KOPT-K1 (cell line): ENCODE data around the gene ZNF281.
"Not testable (repeated sequence)": the region's sequence is repeated elsewhere in the genome, so short reads cannot be mapped to it uniquely, and the experiment has no call there.

Source experiments
- H3K27ac ChIP-seq: fragments of 200-600 bp; sonication (generic); 2 replicates; pipeline ENCODE4 v1.5.1; 2016; ENCODE audit warnings: antibody characterized with exemption, mild to moderate bottlenecking, low read depth, low read length; ENCODE audit not compliant: poor library complexity, severe bottlenecking
- H3K36me3 ChIP-seq: fragments of 200-600 bp; sonication (generic); 2 replicates; pipeline ENCODE4 v1.5.1; 2017; ENCODE audit warnings: antibody characterized with exemption, mild to moderate bottlenecking, low read length, moderate library complexity; ENCODE audit not compliant: insufficient read depth
- H3K9me3 ChIP-seq: fragments of 200-600 bp; sonication (generic); 2 replicates; pipeline ENCODE4 v1.5.1; 2017; ENCODE audit warnings: antibody characterized with exemption, low read length, mild to moderate bottlenecking; ENCODE audit not compliant: insufficient read depth, poor library complexity, severe bottlenecking

The ZNF281 gene

GRCh38 chr1:200367841-200368534, 41.8 kb downstream of the ZNF281 start:
- no peak overlapping the region for H3K27ac ChIP-seq
- H3K9me3 ChIP-seq = no peaks in the 10 kb centered on the region
- H3K36me3 ChIP-seq = no peaks in the 10 kb centered on the region

GRCh38 chr1:200366577-200367253, 43.1 kb downstream of the ZNF281 start:
- Histone ChIP-seq H3K9me3 (no peaks in the 10 kb centered on the region), H3K27ac (no peak overlapping the region), H3K36me3 (no peaks in the 10 kb centered on the region)

- Histone ChIP-seq H3K27ac (no peak overlapping the region), H3K9me3 (no peaks in the 10 kb centered on the region), H3K36me3 (no peaks in the 10 kb centered on the region)
These were observed 43.9 kb downstream of the ZNF281 start for GRCh38 chr1:200365897-200366426.

- H3K9me3 ChIP-seq = no peaks in the 10 kb centered on the region
- no peaks in the 10 kb centered on the region for H3K36me3 ChIP-seq
- no peak overlapping the region for H3K27ac ChIP-seq
These were observed 45.0 kb downstream of the ZNF281 start for GRCh38 chr1:200364831-200365230.

GRCh38 chr1:200364091-200364759, 45.6 kb downstream of the ZNF281 start:
- H3K36me3 ChIP-seq = no peaks in the 10 kb centered on the region
- H3K27ac ChIP-seq = no peak overlapping the region
- no peaks in the 10 kb centered on the region for H3K9me3 ChIP-seq

GRCh38 chr1:200363264-200363933, 46.4 kb downstream of the ZNF281 start:
- H3K36me3 ChIP-seq = no peaks in the 10 kb centered on the region
- no peak overlapping the region for H3K27ac ChIP-seq
- H3K9me3 ChIP-seq = no peaks in the 10 kb centered on the region

- Histone ChIP-seq H3K36me3 (no peaks in the 10 kb centered on the region), H3K9me3 (no peaks in the 10 kb centered on the region), H3K27ac (no peak overlapping the region)
These were observed 47.4 kb downstream of the ZNF281 start for GRCh38 chr1:200362421-200362820.

GRCh38 chr1:200359610-200360163, 50.1 kb downstream of the ZNF281 start:
- no peaks in the 10 kb centered on the region for H3K9me3 ChIP-seq
- H3K27ac ChIP-seq = no peak overlapping the region
- H3K36me3 ChIP-seq = no peaks in the 10 kb centered on the region

GRCh38 chr1:200357925-200358324, 51.9 kb downstream of the ZNF281 start:
- H3K27ac ChIP-seq, H3K36me3 ChIP-seq, H3K9me3 ChIP-seq: not testable (repeated sequence)

GRCh38 chr1:200355801-200356200, 54.0 kb downstream of the ZNF281 start:
- Histone ChIP-seq H3K36me3 (no peaks in the 10 kb centered on the region), H3K27ac (no peak overlapping the region), H3K9me3 (no peaks in the 10 kb centered on the region)
